NCI-H2196 treated with DMSO at 0.1 percent for 48 hours (cell line): ENCODE data around the gene KHDC3L.
"Not testable (repeated sequence)": the region's sequence is repeated elsewhere in the genome, so short reads cannot be mapped to it uniquely, and the experiment has no call there.

ENCODE experiments used
- DNase-seq: peaks from one replicate; lab custom pipeline; 2025; ENCODE audit not compliant: unreplicated experiment; lab: John Stamatoyannopoulos, UW

Gene KHDC3L

GRCh38 chr6:73369157-73369556 is 6.7 kb downstream of the KHDC3L start:
- DNase-seq = no peak

- no peak for DNase-seq
Observed at GRCh38 chr6:73369563-73369962, 7.1 kb downstream of the KHDC3L start, which contains the start of gene OOEP. TSS of gene OOEP (minus strand) at chr6:73369897. CDS start at chr6:73369792, 105 bp downstream.

- DNase-seq = no peak
Observed at GRCh38 chr6:73371984-73372383, 9.5 kb downstream of the KHDC3L start.

GRCh38 chr6:73372516-73372915 is 10.1 kb downstream of the KHDC3L start:
- no peak for DNase-seq

GRCh38 chr6:73375216-73375615 is 12.8 kb downstream of the KHDC3L start:
- DNase-seq = no peak

GRCh38 chr6:73377225-73377624 is 14.8 kb downstream of the KHDC3L start:
- DNase-seq = no peak

- not testable (repeated sequence) for DNase-seq
Observed at GRCh38 chr6:73381531-73381930, 19.1 kb downstream of the KHDC3L start.

GRCh38 chr6:73382462-73383113 is 20.1 kb downstream of the KHDC3L start:
- DNase-seq = no peak

- no peak for DNase-seq
Observed at GRCh38 chr6:73388433-73388799, 26.0 kb downstream of the KHDC3L start.

- peak; percentile 10 for DNase-seq
Observed at GRCh38 chr6:73388800-73389512, 26.5 kb downstream of the KHDC3L start.

- no peak for DNase-seq
Observed at GRCh38 chr6:73389854-73390253, 27.4 kb downstream of the KHDC3L start.

GRCh38 chr6:73391675-73392074 is 29.2 kb downstream of the KHDC3L start:
- no peak for DNase-seq

GRCh38 chr6:73392188-73392587 is 29.7 kb downstream of the KHDC3L start:
- DNase-seq = not testable (repeated sequence)

- no peak for DNase-seq
Observed at GRCh38 chr6:73393278-73393677, 30.8 kb downstream of the KHDC3L start.

GRCh38 chr6:73394577-73395354 is 32.3 kb downstream of the KHDC3L start, which contains the start of gene DDX43:
TSS of gene DDX43 (plus strand) at chr6:73394828. CDS start at chr6:73394906, 78 bp downstream.
- DNase-seq = no peak

- DNase-seq = no peak
Observed at GRCh38 chr6:73395875-73396274, 33.4 kb downstream of the KHDC3L start.

GRCh38 chr6:73400656-73401055 is 38.2 kb downstream of the KHDC3L start:
- DNase-seq = no peak

- no peak for DNase-seq
Observed at GRCh38 chr6:73409395-73409794, 46.9 kb downstream of the KHDC3L start.

- no peak for DNase-seq
Observed at GRCh38 chr6:73413102-73413501, 50.6 kb downstream of the KHDC3L start.
